Astrocyte (in vitro differentiated cells and primary cell): ENCODE measurements around the gene TMPRSS9. TPM values are rescaled to one million over a fixed set of nuclear protein-coding genes. Genes with fewer than 3 reads are reported as not detected.

Experiments used
- DNase-seq: peaks from one replicate; pipeline ENCODE4 v3.0.0-alpha.2; 2010; ENCODE audit warnings: low read depth
- FAIRE-seq: peaks from 2 replicates; lab custom pipeline; 2011; peaks lifted over from hg19 to GRCh38; lab: Jason Lieb, UNC
- H2AFZ ChIP-seq: 2 replicates; pipeline ENCODE4 v1.6.0; 2012; ENCODE audit warnings: low read depth, low read length, inconsistent platforms
- H3K27ac ChIP-seq: 2 replicates; pipeline ENCODE4 v1.5.1; 2011; ENCODE audit warnings: low read depth, low read length, inconsistent platforms
- H3K27me3 ChIP-seq: 2 replicates; pipeline ENCODE4 v1.6.0; 2011; ENCODE audit warnings: low read length, inconsistent platforms; ENCODE audit not compliant: insufficient read depth
- H3K36me3 ChIP-seq: 2 replicates; pipeline ENCODE4 v1.5.1; 2011; ENCODE audit warnings: low read length, inconsistent platforms; ENCODE audit not compliant: insufficient read depth
- H3K4me1 ChIP-seq: 2 replicates; pipeline ENCODE4 v1.5.1; 2011; ENCODE audit warnings: low read length, inconsistent platforms; ENCODE audit not compliant: insufficient read depth
- H3K4me2 ChIP-seq: 2 replicates; pipeline ENCODE4 v1.6.0; 2012; ENCODE audit warnings: low read length, inconsistent platforms
- H3K4me3 ChIP-seq: 2 replicates; pipeline ENCODE4 v1.5.1; 2011; ENCODE audit warnings: low read depth, mild to moderate bottlenecking, low read length, inconsistent platforms; ENCODE audit not compliant: insufficient read depth
- H3K79me2 ChIP-seq: 2 replicates; pipeline ENCODE4 v1.6.0; 2012; ENCODE audit warnings: mild to moderate bottlenecking, low read length, inconsistent platforms; ENCODE audit not compliant: insufficient read depth
- H3K9ac ChIP-seq: 2 replicates; pipeline ENCODE4 v1.6.0; 2012; ENCODE audit warnings: mild to moderate bottlenecking, low read length, inconsistent platforms
- H3K9me3 ChIP-seq: 2 replicates; pipeline ENCODE4 v1.5.1; 2012; ENCODE audit warnings: low read depth, mild to moderate bottlenecking, low read length, inconsistent platforms; ENCODE audit not compliant: insufficient read depth
- H4K20me1 ChIP-seq: 2 replicates; pipeline ENCODE4 v1.6.0; 2012; ENCODE audit warnings: low read length, inconsistent platforms; ENCODE audit not compliant: insufficient read depth
- H3K27ac Mint-ChIP-seq: one replicate; pipeline ENCODE4 v1.8.0; 2021; ENCODE audit warnings: mild to moderate bottlenecking, mixed read lengths; ENCODE audit not compliant: unreplicated experiment
- H3K27me3 Mint-ChIP-seq: one replicate; pipeline ENCODE4 v1.8.0; 2021; ENCODE audit warnings: low read depth, mixed read lengths; ENCODE audit not compliant: unreplicated experiment
- H3K36me3 Mint-ChIP-seq: one replicate; pipeline ENCODE4 v1.8.0; 2021; ENCODE audit warnings: low read depth, mixed read lengths; ENCODE audit not compliant: unreplicated experiment
- H3K4me1 Mint-ChIP-seq: one replicate; pipeline ENCODE4 v1.8.0; 2021; ENCODE audit warnings: low read depth, mixed read lengths; ENCODE audit not compliant: unreplicated experiment
- H3K4me3 Mint-ChIP-seq: one replicate; pipeline ENCODE4 v1.8.0; 2021; ENCODE audit warnings: mild to moderate bottlenecking, moderate library complexity, mixed read lengths; ENCODE audit not compliant: unreplicated experiment
- H3K9me3 Mint-ChIP-seq: one replicate; pipeline ENCODE4 v1.8.0; 2021; ENCODE audit warnings: mild to moderate bottlenecking, mixed read lengths; ENCODE audit not compliant: unreplicated experiment
- CTCF ChIP-seq: IDR thresholded peaks from 2 replicates; pipeline ENCODE4 v1.5.1; 2011; ENCODE audit warnings: low read depth, mild to moderate bottlenecking, inconsistent platforms, low read length, moderate library complexity; ENCODE audit not compliant: insufficient read depth
- EZH2 ChIP-seq: IDR thresholded peaks from 2 replicates; pipeline ENCODE4 v1.6.1; 2012; ENCODE audit warnings: mild to moderate bottlenecking, low read length, inconsistent platforms; ENCODE audit not compliant: insufficient read depth
- total RNA-seq: library from RNA; stranded (reverse); gene quantifications from 2 replicates; pipeline ENCODE4 v1.2.1, GENCODE V29; 2021

TMPRSS9 gene
- total RNA-seq, 1 donor from 2014 or later = 0.16 TPM

- Mint-ChIP-seq H3K9me3 (no peaks in the 10 kb centered on the region), H3K36me3 (peaks cover 3% of the 10 kb centered on the region), H3K27me3 (no peaks in the 10 kb centered on the region), H3K27ac (peak within 1 kb of the TSS; percentile 97), H3K4me3 (peak within 1 kb of the TSS; percentile 100), H3K4me1 (peaks cover 27% of the 10 kb centered on the region)
- H3K27me3 ChIP-seq = no peaks in the 10 kb centered on the region
- FAIRE-seq (no peak), DNase-seq (peak; percentile 53)
- H3K9ac ChIP-seq = peak within 1 kb of the TSS; percentile 87
- H3K79me2 ChIP-seq = peaks cover 83% of the 10 kb centered on the region
- H4K20me1 ChIP-seq = peaks cover 68% of the 10 kb centered on the region
- peaks cover 15% of the 10 kb centered on the region for H3K4me1 ChIP-seq
- peak within 1 kb of the TSS; percentile 95 for H3K4me3 ChIP-seq
- H3K36me3 ChIP-seq = no peaks in the 10 kb centered on the region
- no peaks in the 10 kb centered on the region for H3K9me3 ChIP-seq
- peak within 1 kb of the TSS; percentile 90 for H3K27ac ChIP-seq
- peak within 1 kb of the TSS; percentile 89 for H2AFZ ChIP-seq
- TF ChIP-seq EZH2 (no peak), CTCF (no peak)
- H3K4me2 ChIP-seq = peak within 1 kb of the TSS; percentile 90
Measured at GRCh38 chr19:2328401-2329148, 31.5 kb upstream of the TMPRSS9 start, which contains the start of the genes LSM7 and SPPL2B. LSM7 (minus strand) TSS chr19:2328586; CDS start chr19:2328566, 20 bp downstream. SPPL2B (plus strand) TSS chr19:2328684; CDS start chr19:2328710, 26 bp downstream.

GRCh38 chr19:2329149-2329478, 31.0 kb upstream of the TMPRSS9 start:
- Mint-ChIP-seq H3K4me1 (peaks cover 27% of the 10 kb centered on the region), H3K4me3 (peak overlapping the region; percentile 90), H3K27ac (peak overlapping the region; percentile 68), H3K27me3 (no peaks in the 10 kb centered on the region), H3K36me3 (peaks cover 3% of the 10 kb centered on the region), H3K9me3 (no peaks in the 10 kb centered on the region)
- Histone ChIP-seq H3K4me3 (peak overlapping the region; percentile 95), H3K79me2 (peaks cover 89% of the 10 kb centered on the region), H3K4me1 (peaks cover 15% of the 10 kb centered on the region), H2AFZ (peak overlapping the region; percentile 89), H3K36me3 (no peaks in the 10 kb centered on the region), H3K9me3 (no peaks in the 10 kb centered on the region), H3K27me3 (no peaks in the 10 kb centered on the region), H4K20me1 (peaks cover 71% of the 10 kb centered on the region), H3K4me2 (peak overlapping the region; percentile 90), H3K27ac (peak overlapping the region; percentile 90), H3K9ac (peak overlapping the region; percentile 87)
- no peak for TF ChIP-seq EZH2
- no peak for TF ChIP-seq CTCF
- FAIRE-seq = no peak
- DNase-seq = no peak

- Histone ChIP-seq H3K27ac (no peak overlapping the region), H3K4me1 (peaks cover 15% of the 10 kb centered on the region), H3K27me3 (no peaks in the 10 kb centered on the region), H3K4me3 (peak overlapping the region; percentile 95), H3K9me3 (no peaks in the 10 kb centered on the region), H2AFZ (no peak overlapping the region), H3K4me2 (peak overlapping the region; percentile 90), H3K36me3 (no peaks in the 10 kb centered on the region), H3K9ac (peak overlapping the region; percentile 87), H3K79me2 (peaks cover 92% of the 10 kb centered on the region), H4K20me1 (peaks cover 71% of the 10 kb centered on the region)
- peak overlapping the region; percentile 90 for H3K4me3 Mint-ChIP-seq
- H3K27ac Mint-ChIP-seq = peak overlapping the region; percentile 68
- FAIRE-seq (no peak), DNase-seq (no peak)
- H3K27me3 Mint-ChIP-seq = no peaks in the 10 kb centered on the region
- no peak for TF ChIP-seq EZH2
- no peak for TF ChIP-seq CTCF
- H3K4me1 Mint-ChIP-seq = peaks cover 27% of the 10 kb centered on the region
- H3K9me3 Mint-ChIP-seq = no peaks in the 10 kb centered on the region
- H3K36me3 Mint-ChIP-seq = peaks cover 3% of the 10 kb centered on the region
Measured at GRCh38 chr19:2329501-2329916, 30.6 kb upstream of the TMPRSS9 start.
